Heart left ventricle (tissue), 16 donors: Measurements from ENCODE around the gene KEL. TPM values are rescaled to one million over a fixed set of nuclear protein-coding genes. Genes with fewer than 3 reads are reported as not detected.

Experiments used
- ATAC-seq, 4 donors: fragments of 200-7000 bp; cut with Tn5 transposase; one replicate each; pipeline ENCODE4 v1.9.1; 2020 to 2022; ENCODE audit warnings: moderate library complexity in 4 of 4, mild to moderate bottlenecking in 3 of 4, moderate number of reproducible peaks in 1 of 4
- DNase-seq, 5 donors: peaks; one replicate each; pipeline ENCODE4 v3.0.0-alpha.2; 2020
- H3K27ac ChIP-seq, 12 donors: fragments of 200-600 bp; sonication (generic) in 4 of 12; one replicate each; pipeline versions ENCODE4 v1.5.0 to v1.8.0; 2016 to 2022; ENCODE audit warnings: mild to moderate bottlenecking in 2 of 12
- H3K27me3 ChIP-seq, 9 donors: fragments of 200-600 bp; sonication (generic) in 2 of 9; one replicate each; pipeline versions ENCODE4 v1.5.1 to v1.8.0; 2016 to 2022; ENCODE audit warnings: mild to moderate bottlenecking in 3 of 9
- H3K36me3 ChIP-seq, 9 donors: fragments of 200-600 bp; sonication (generic) in 2 of 9; one replicate each; pipeline versions ENCODE4 v1.5.0 to v1.8.0; 2018 to 2022; ENCODE audit warnings: mild to moderate bottlenecking in 2 of 9
- H3K4me1 ChIP-seq, 12 donors: fragments of 200-600 bp; sonication (generic) in 4 of 12; one replicate each; pipeline versions ENCODE4 v1.5.0 to v1.8.0; 2016 to 2022; ENCODE audit warnings: mild to moderate bottlenecking in 3 of 12
- H3K4me3 ChIP-seq, 12 donors: fragments of 200-600 bp; sonication (generic) in 4 of 12; one replicate each; pipeline versions ENCODE4 v1.5.0 to v1.8.0; 2017 to 2022; ENCODE audit warnings: mild to moderate bottlenecking in 9 of 12, moderate library complexity in 4 of 12
- H3K9me3 ChIP-seq, 12 donors: fragments of 200-600 bp; sonication (generic) in 4 of 12; one replicate each; pipeline versions ENCODE4 v1.5.0 to v1.8.0; 2016 to 2022; ENCODE audit warnings: mild to moderate bottlenecking in 1 of 12
- POLR2A ChIP-seq, 2 donors: fragments of 450-650 bp; IDR thresholded peaks; one replicate each; pipeline ENCODE4 v1.6.1; 2017; ENCODE audit warnings: antibody characterized with exemption in 2 of 2, mild to moderate bottlenecking in 2 of 2, moderate library complexity in 2 of 2
- WGBS, 4 donors: extraction: QIAGEN DNeasy Blood & Tissue Kit in 2 of 4; methylation state at CpG; one replicate each; pipeline versions ENCODE4 v1.1.5 to v1.1.7; 2013 to 2018; 5-methylcytosine and 5-hydroxymethylcytosine counted together
- intact Hi-C, 10 donors: fragments of 100-400 bp; cut with DNase I; formaldehyde crosslinking; loops; one replicate each; pipeline versions ENCODE4 v1.11.1 to v1.14.2; 2022
- polyA plus RNA-seq, 2 donors: library from polyadenylated mRNA; stranded (reverse); fragments of 200-250 nt; gene quantifications; one replicate each; pipeline ENCODE4 v1.2.3, GENCODE V29; 2013
- total RNA-seq, 9 donors: library from RNA; depleted of rRNA in 2 of 9; stranded (reverse); fragments of >200 nt in 2 of 9; fragmentation: NEBNext Ultra II Directional in 3 of 9; extraction: Animal tissue kit (Norgen Biotek cat#: 25700) in 3 of 9; gene quantifications; one replicate each; pipeline versions ENCODE4 v1.1.0 to v1.2.4, GENCODE V29; 2016 to 2023
- TF ChIP-seq, protein P1 (sequence below), 12 donors: fragments of 200-600 bp; sonication (generic) in 4 of 12; IDR thresholded peaks; one replicate each; pipeline versions ENCODE4 v1.5.0 to v1.8.0; 2018 to 2022; ENCODE audit warnings: antibody characterized with exemption in 12 of 12, mild to moderate bottlenecking in 5 of 12
- donor health status: ischemic (EF 13 %, LVEDD 7.1; RV severe dilation, severe dysfunction).
- donor health status: healthy with polysubstance abuse.
- donor health status: DM: no; HTN: yes; CAD: no.
- donor health status: DM: no; HTN: no; CAD: no.
- donor health status: ischemic (EF 25% LVEDD 6.9; RV normal size, moderate dysfunction).
- donor health status: ischemic (EF 25% LVEDD 5.7; RV mildly dilated, moderate dysfunction).
- donor health status: healthy.
- donor health status: DM: yes; HTN: yes; CAD: no.
- donor health status: ischemic (EF 35%, LVEDD 5.7; RV mildly dilated, moderate dysfunction).
- donor health status: nonischemic (EF 11% LVEDD 7.7; RV severe dilation, severe dysfunction).
- donor health status: DM: yes; HTN: yes; CAD: no.
- donor health status: PGD.
- donor health status: ischemic (EF 29% LVEDD 5.4; RV normal size, mild dysfunction).
- donor health status: nonischemic (EF 23%, LVEDD 6.1; RV moderate dilation, normal function).

The KEL gene
- total and polyA plus RNA-seq, 11 donors, result 0.17 to 1.8 (median 0.56) TPM; not detected in 4

GRCh38 chr7:143003393-143004051 lies 41.4 kb upstream of the KEL start:
- ATAC-seq (peak in 2 of 4 donors; percentile 42 to 53), DNase-seq (no peak)
- TF ChIP-seq, protein P1, sequence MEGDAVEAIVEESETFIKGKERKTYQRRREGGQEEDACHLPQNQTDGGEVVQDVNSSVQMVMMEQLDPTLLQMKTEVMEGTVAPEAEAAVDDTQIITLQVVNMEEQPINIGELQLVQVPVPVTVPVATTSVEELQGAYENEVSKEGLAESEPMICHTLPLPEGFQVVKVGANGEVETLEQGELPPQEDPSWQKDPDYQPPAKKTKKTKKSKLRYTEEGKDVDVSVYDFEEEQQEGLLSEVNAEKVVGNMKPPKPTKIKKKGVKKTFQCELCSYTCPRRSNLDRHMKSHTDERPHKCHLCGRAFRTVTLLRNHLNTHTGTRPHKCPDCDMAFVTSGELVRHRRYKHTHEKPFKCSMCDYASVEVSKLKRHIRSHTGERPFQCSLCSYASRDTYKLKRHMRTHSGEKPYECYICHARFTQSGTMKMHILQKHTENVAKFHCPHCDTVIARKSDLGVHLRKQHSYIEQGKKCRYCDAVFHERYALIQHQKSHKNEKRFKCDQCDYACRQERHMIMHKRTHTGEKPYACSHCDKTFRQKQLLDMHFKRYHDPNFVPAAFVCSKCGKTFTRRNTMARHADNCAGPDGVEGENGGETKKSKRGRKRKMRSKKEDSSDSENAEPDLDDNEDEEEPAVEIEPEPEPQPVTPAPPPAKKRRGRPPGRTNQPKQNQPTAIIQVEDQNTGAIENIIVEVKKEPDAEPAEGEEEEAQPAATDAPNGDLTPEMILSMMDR (IDR thresholded peaks at IDR 0.05), result peak; percentile 61 to 81 (median 72)
- no peak for TF ChIP-seq POLR2A (IDR thresholded peaks at IDR 0.05)
- Histone ChIP-seq H3K4me3 (peak overlapping the region in 4 of 12 donors; percentile 18 to 31 (median 26)), H3K4me1 (peaks cover 0 to 5% (median 0%) of the 10 kb centered on the region in 12 donors), H3K9me3 (peaks cover 0 to 10% (median 0%) of the 10 kb centered on the region in 12 donors), H3K36me3 (no peaks in the 10 kb centered on the region), H3K27ac (no peak overlapping the region), H3K27me3 (peaks cover 0 to 7% (median 0%) of the 10 kb centered on the region in 9 donors)
- 28 to 36% (median 34%) methylated on average over 6 of the region's 6 CpGs for WGBS, 4 donors
- intact Hi-C loops, result loop anchor here in 8 of 10 donors (1.0 to 5.0 kb wide), 5 partner anchors 123 to 151 kb away; partner anchors contain the start of gene EPHB6 (in 4 of the 8)

DNA sequence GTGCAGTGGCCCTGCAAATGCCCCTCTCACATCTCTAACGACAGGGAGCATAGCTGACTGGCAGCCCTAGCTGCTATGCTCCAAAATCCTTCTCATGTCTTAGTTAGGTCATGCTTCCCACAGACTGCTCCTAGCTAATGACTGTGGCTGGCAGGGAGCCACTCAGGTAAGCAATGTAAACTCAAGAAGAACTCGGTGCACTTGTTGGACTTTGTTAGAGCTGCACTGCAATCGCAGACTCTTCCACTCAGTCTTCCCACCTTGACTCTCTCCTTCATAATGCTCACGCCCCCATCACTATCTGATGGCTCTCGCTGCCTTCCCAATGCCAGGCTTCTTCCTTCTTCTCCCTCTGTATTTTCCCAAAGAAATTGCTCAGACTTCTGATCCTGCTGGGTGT lies 40.7 kb upstream of the KEL start:
- WGBS, 4 donors, result 85 to 90% (median 88%) methylated on average over 5 of the region's 5 CpGs
- H3K4me1 ChIP-seq, result peaks cover 0 to 5% (median 0%) of the 10 kb centered on the region in 12 donors
- peaks cover 0 to 7% (median 0%) of the 10 kb centered on the region in 9 donors for H3K27me3 ChIP-seq
- DNase-seq (no peak), ATAC-seq (no peak)
- intact Hi-C loops, result loop anchor here in 7 of 10 donors (1.0 to 5.0 kb wide), 5 partner anchors 122 to 151 kb away; partner anchors contain the start of gene EPHB6 (in 3 of the 7)
- no peak for TF ChIP-seq POLR2A (IDR thresholded peaks at IDR 0.05)
- TF ChIP-seq, protein P1 (IDR thresholded peaks at IDR 0.05), result no peak
- peak overlapping the region in 3 of 12 donors; percentile 18 to 31 (median 29) for H3K4me3 ChIP-seq
- peaks cover 0 to 10% (median 0%) of the 10 kb centered on the region in 12 donors for H3K9me3 ChIP-seq
- H3K36me3 ChIP-seq, result no peaks in the 10 kb centered on the region
- no peak overlapping the region for H3K27ac ChIP-seq

DNA sequence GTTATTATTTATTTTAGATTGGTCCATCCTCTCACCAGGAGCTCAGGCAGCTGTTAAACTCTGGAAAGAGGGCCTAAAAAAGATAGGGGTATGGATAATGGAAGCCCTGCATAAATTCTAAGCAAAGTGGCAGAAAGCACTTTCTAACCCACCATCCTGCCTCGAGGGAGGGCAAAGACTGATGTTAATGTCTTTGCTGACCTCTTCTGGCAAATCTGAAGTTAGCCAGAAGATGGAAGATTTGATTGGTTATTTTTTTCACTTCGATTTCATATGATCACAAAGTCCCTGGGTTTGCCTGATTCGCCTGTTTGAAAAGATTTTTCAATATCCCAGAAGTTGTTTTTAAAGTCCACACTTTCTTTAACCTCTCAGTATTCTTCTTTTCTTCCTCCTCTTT lies 39.9 kb upstream of the KEL start:
- WGBS, 4 donors, result 38 to 50% (median 42%) methylated on average over 3 of the region's 3 CpGs
- Histone ChIP-seq H3K4me1 (peaks cover 0 to 5% (median 0%) of the 10 kb centered on the region in 12 donors), H3K9me3 (peaks cover 0 to 10% (median 0%) of the 10 kb centered on the region in 12 donors), H3K36me3 (no peaks in the 10 kb centered on the region), H3K27ac (no peak overlapping the region), H3K27me3 (peaks cover 0 to under 1% (median 0%) of the 10 kb centered on the region in 9 donors), H3K4me3 (no peak overlapping the region)
- ATAC-seq (no peak), DNase-seq (no peak)
- intact Hi-C loops, result loop anchor here in 6 of 10 donors (2.0 to 5.0 kb wide), 4 partner anchors 121 to 150 kb away; partner anchors contain the start of gene EPHB6 (in 3 of the 6)
- TF ChIP-seq, protein P1 (IDR thresholded peaks at IDR 0.05), result peak in 1 of 12 donors; percentile 16
- no peak for TF ChIP-seq POLR2A (IDR thresholded peaks at IDR 0.05)

DNA sequence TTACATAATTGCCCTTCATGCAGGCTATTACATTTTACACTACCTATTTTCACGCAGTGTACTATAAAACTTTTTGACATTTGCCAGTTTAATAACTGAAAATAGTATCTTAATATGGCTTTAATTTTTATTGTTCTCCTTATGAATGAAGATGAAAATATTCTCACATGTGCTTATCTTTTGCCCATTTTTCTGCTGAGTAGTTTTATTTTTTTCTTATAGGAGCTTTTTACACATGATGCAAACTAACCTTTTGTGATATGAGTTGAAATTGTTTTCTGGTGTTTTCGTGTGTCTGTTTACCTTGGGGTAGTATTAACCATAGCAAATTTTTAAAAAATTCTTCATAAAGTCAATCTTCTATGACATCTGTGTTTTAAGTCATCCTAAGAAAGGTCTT lies 38.5 kb upstream of the KEL start:
- ATAC-seq (no peak), DNase-seq (no peak)
- TF ChIP-seq, protein P1 (IDR thresholded peaks at IDR 0.05), result no peak
- TF ChIP-seq POLR2A (IDR thresholded peaks at IDR 0.05), result no peak
- H3K36me3 ChIP-seq, result no peaks in the 10 kb centered on the region
- WGBS, 4 donors, result 85 to 88% (median 86%) methylated on average over 2 of the region's 2 CpGs
- peaks cover 0 to 10% (median 0%) of the 10 kb centered on the region in 12 donors for H3K9me3 ChIP-seq
- H3K27ac ChIP-seq, result no peak overlapping the region
- no peaks in the 10 kb centered on the region for H3K27me3 ChIP-seq
- intact Hi-C loops, result loop anchor here in 4 of 10 donors (5.0 kb wide), 2 partner anchors 143 to 148 kb away; partner anchors contain the start of gene EPHB6 (in 1 of the 4)
- H3K4me3 ChIP-seq, result no peak overlapping the region
- H3K4me1 ChIP-seq, result peaks cover 0 to 5% (median 0%) of the 10 kb centered on the region in 12 donors
